ENCODE measurements around the gene NELL1. TPM values are rescaled to one million over a fixed set of nuclear protein-coding genes. Genes with fewer than 3 reads are reported as not detected.

NELL1 gene
- total RNA-seq, 2 donors from 2014 or later: 0.09 to 0.11 TPM

- Mint-ChIP-seq H3K4me3 (no peak overlapping the region), H3K27ac (no peak overlapping the region), H3K9me3 (no peaks in the 10 kb centered on the region), H3K4me1 (peaks cover 16% of the 10 kb centered on the region), H3K27me3 (ENCODE audit: insufficient read depth) (peaks cover 27% of the 10 kb centered on the region), H3K36me3 (ENCODE audit: low read depth) (no peaks in the 10 kb centered on the region)
- no peak for DNase-seq
- Histone ChIP-seq H3K9me3 (ENCODE audit: control insufficient read depth, low read length) (no peaks in the 10 kb centered on the region), H3K4me1 (ENCODE audit: control insufficient read depth, insufficient read depth, low read length) (no peaks in the 10 kb centered on the region), H3K9ac (ENCODE audit: extremely low read depth, low read length, poor library complexity, severe bottlenecking) (no peak overlapping the region), H3K27ac (ENCODE audit: low read depth, low read length) (no peak overlapping the region), H3K36me3 (ENCODE audit: control insufficient read depth, insufficient read depth, low read length) (no peaks in the 10 kb centered on the region), H3K27me3 (ENCODE audit: control insufficient read depth, insufficient read depth, low read length, poor library complexity, severe bottlenecking) (peaks cover 41% of the 10 kb centered on the region), H3K4me3 (ENCODE audit: low read length) (no peak overlapping the region)
- TF ChIP-seq CTCF (conservative IDR thresholded peaks at IDR 0.05): no peak
- WGBS, 2 experiments (ENCODE audit: insufficient coverage in 1 of 2, insufficient read length in 1 of 2): 100% methylated on average over 1 of the region's 1 CpG; no CpG with 5 or more reads in 1 of the 2 experiments
These were observed 357.3 kb downstream of the NELL1 start for GRCh38 chr11:21026685-21027084.

- DNase-seq: no peak
- Mint-ChIP-seq H3K36me3 (ENCODE audit: low read depth) (no peaks in the 10 kb centered on the region), H3K27ac (no peak overlapping the region), H3K4me1 (no peaks in the 10 kb centered on the region), H3K27me3 (ENCODE audit: insufficient read depth) (peaks cover 67% of the 10 kb centered on the region), H3K9me3 (peaks cover 8% of the 10 kb centered on the region), H3K4me3 (no peak overlapping the region)
- Histone ChIP-seq H3K27ac (ENCODE audit: low read depth, low read length) (no peak overlapping the region), H3K4me1 (ENCODE audit: control insufficient read depth, insufficient read depth, low read length) (no peaks in the 10 kb centered on the region), H3K9ac (ENCODE audit: extremely low read depth, low read length, poor library complexity, severe bottlenecking) (no peak overlapping the region), H3K27me3 (ENCODE audit: control insufficient read depth, insufficient read depth, low read length, poor library complexity, severe bottlenecking) (peaks cover 98% of the 10 kb centered on the region), H3K4me3 (ENCODE audit: low read length) (no peak overlapping the region), H3K36me3 (ENCODE audit: control insufficient read depth, insufficient read depth, low read length) (no peaks in the 10 kb centered on the region), H3K9me3 (ENCODE audit: control insufficient read depth, low read length) (peaks cover 5% of the 10 kb centered on the region)
- no peak for TF ChIP-seq CTCF (conservative IDR thresholded peaks at IDR 0.05)
- WGBS, 2 experiments (ENCODE audit: insufficient coverage in 1 of 2, insufficient read length in 1 of 2): 96 to 100% methylated on average over 1 to 2 of the region's 2 CpGs
These were observed 368.5 kb downstream of the NELL1 start for GRCh38 chr11:21037850-21038249.

DNA sequence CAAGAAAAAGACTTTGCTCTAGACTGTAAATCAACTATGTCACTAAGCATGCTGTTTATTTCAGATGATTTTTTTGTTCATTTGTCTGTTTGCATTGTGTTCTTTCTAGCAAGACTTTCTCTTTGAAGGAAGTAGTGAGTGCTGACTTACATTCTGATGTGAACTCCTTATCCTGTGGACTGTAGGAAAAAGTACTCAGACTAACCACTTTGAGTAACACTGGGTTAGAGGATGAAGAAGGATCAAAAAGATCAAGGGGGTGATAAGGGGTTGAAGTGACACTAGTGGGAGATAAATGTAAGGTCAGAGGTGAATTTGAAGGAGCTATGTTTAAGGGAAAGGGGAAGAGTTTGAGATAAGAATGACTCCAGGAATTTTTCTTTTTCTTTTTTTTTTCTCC lies 369.4 kb downstream of the NELL1 start:
- Histone ChIP-seq H3K4me3 (ENCODE audit: low read length) (no peak overlapping the region), H3K27ac (ENCODE audit: low read depth, low read length) (no peak overlapping the region), H3K27me3 (ENCODE audit: control insufficient read depth, insufficient read depth, low read length, poor library complexity, severe bottlenecking) (peaks cover 100% of the 10 kb centered on the region), H3K9ac (ENCODE audit: extremely low read depth, low read length, poor library complexity, severe bottlenecking) (no peak overlapping the region), H3K4me1 (ENCODE audit: control insufficient read depth, insufficient read depth, low read length) (no peaks in the 10 kb centered on the region), H3K9me3 (ENCODE audit: control insufficient read depth, low read length) (peaks cover 5% of the 10 kb centered on the region), H3K36me3 (ENCODE audit: control insufficient read depth, insufficient read depth, low read length) (no peaks in the 10 kb centered on the region)
- Mint-ChIP-seq H3K4me3 (no peak overlapping the region), H3K9me3 (peaks cover 8% of the 10 kb centered on the region), H3K27me3 (ENCODE audit: insufficient read depth) (peaks cover 60% of the 10 kb centered on the region), H3K4me1 (no peaks in the 10 kb centered on the region), H3K36me3 (ENCODE audit: low read depth) (no peaks in the 10 kb centered on the region), H3K27ac (no peak overlapping the region)
- no peak for DNase-seq
- no peak for TF ChIP-seq CTCF (conservative IDR thresholded peaks at IDR 0.05)
